NCI-H69 (cell line): ENCODE data around the gene CEP350.
"Not testable (repeated sequence)": the region's sequence is repeated elsewhere in the genome, so short reads cannot be mapped to it uniquely, and the experiment has no call there.

Experiments
- DNase-seq: peaks from one replicate; lab custom pipeline; 2025; lab: John Stamatoyannopoulos, UW

The CEP350 gene

DNA sequence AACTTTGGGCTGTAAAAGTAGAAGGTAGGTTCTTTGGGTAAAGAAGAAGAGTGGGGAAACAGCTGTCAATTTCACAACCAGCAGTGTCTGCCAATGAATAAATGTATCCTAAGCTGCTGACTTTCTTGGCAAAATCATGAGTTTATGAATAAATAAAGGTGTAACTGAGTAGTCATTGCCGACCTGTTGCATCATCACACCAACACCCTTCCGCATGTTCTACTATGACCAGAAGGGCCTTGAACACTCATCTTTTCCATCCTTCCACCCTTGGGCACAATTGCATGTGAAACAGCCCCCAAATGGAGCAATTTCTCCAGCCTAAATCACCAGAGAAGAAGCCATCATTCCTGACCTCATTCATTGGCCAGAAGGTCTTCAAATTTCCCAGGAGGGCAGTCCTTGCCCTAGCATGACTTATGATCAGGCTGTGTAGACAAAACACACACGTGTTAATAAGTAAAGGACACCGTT, 168.9 kb downstream of the CEP350 start:
- DNase-seq = no peak

DNA sequence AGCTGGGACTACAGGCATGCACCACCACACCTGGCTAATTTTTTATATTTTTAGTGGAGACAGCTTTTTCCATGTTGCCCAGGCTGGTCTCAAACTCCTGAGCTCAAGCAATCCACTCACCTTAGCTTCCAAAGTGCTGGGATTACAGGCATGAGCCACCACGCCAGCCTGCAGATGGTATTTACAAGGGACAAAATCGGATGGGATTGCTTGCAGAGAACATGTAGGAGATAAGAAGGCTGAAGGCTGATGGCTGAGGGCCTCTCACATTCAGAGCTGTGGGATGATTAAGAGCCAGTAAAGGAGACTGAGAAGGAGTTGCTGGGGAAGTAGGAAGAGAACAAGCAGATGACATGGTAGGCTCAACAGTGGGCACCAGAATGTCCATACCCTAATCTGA, 176.0 kb downstream of the CEP350 start:
- DNase-seq = no peak

DNA sequence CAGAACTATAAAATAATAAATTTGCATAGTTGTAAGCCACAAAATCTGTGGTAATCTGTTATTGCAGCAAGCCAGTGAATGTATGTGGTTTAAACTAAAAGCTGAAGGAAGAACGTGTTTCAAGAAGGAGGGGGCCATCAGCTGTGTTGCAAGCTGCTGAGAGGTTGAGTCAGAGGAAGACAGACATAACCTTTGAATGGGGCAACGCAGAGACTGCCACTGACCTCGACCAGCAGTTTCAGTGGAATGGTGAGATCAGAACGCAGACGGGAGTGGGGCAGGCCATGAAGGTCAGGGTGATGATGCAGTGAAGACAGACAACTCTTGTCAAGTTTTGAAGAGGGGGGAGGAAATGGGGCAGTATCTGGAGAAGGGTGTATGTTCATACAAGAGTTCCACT, 176.9 kb downstream of the CEP350 start:
- DNase-seq = no peak

DNA sequence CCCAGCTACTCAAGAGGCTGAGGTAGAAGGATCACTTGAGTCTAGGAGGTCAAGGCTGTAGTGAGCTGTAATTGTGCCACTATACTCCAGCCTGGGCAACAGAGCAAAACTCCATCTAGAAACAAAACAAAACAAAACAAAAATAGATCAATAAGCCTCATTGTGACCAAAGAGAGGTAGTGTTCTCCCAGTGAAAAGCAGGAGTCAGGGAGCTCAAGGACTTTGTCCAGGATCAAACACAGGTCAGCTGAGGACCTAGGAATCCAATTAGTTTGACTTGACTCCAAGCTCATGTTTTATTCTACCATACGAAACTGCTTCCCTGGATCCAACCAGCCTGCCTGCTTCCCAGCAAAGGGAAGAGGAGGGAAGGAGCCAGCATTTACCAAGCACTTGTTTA, 178.6 kb downstream of the CEP350 start:
- no peak for DNase-seq

DNA sequence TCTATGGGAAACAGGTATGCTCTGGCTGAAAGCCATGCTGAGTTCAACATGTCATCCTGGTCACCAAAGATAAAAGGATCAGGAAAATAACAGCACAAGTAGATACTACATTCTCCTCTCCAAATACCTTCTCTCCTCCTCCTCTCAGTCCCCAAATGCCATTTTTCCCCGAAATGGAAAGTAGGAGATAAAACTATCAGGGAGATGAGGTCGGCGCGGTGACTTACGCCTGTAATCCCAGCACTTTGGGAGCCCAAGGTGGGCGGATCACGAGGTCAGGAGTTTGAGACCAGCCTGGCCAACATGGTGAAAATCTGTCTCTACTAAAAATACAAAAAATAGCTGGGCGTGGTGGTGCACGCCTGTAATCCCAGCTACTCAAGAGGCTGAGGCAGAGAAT, 179.1 kb downstream of the CEP350 start:
- DNase-seq = not testable (repeated sequence)

DNA sequence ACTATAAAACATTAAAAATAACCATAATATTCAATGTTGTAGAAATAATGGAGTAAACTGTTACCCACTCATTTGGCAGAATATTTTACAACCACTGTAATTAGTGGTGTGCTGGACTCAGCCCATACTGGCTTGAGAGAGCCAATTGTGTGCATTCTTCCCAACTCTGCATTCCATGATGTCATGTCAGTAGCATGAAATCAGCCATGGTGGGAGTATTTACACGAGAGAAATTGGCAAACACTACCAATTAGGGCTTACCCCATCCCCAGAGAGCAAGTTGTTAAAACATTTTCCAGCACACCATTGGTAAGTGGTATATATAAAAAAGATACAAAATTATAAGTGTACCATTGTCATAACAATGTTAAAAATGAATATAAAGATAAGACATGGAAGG, 180.9 kb downstream of the CEP350 start:
- DNase-seq = no peak

DNA sequence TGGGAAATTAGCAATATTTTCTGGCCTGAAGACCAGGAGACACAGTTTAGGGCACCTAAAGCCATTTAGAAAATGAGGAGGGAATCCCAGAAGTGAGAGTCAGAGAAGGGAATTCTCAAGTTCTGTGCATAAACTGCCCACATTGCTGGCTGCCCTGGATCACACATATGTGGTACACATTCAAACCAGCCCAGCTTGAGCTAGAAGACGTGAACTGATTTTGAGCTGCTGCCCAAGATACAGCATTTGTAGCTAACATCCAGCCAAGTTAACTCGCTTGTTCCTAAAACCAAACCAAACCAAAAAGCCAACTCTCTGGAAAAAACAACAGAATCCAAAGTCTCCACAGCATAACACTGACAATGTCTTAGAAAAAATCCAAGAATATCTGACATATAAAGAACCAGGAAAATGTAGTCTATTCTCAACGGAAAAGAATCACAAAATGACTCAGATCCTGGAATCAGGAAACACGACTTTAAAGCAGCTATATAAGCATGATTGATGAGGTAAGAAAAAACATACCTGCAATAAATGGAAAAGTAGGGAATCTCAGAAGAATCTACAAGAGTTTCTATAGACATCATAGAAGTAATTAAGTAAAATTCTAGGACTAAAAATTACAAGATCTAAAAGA, 181.8 kb downstream of the CEP350 start:
- DNase-seq = no peak

DNA sequence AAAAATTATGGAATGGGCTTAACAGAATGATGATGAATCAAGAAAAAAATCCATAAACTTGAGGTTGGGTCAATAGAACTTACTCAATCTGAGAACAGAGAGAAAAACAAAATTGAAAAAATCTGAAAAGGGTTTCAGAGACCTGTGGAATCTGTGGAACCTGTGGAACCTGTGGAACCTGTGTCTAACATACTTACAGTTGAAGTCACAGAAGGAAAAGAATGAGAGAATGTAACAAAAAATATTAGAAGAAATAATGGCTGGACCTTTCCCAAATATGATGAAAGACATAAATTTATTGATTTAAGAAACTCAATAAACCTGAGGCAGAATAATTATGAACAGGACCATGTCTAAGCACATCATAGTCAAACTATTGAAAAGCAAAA, 182.4 kb downstream of the CEP350 start:
- DNase-seq = no peak

DNA sequence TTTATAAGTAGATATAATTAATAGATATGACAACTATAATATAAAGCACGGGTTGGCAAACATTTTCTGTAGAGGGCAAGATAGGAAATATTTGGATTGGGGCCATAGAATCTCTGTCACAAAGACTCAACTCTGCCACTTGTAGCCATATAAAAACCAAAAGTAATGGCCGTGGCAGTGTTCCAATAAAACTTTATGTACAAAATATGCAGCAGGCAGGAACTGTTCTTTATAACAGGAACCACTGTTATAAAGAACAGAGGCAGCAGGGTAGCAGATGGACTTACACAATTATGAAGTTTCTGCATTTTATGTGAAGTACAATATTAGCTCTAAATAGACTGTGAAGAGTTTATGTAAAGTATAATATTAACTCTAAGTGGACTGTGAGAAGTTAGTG, 183.2 kb downstream of the CEP350 start:
- no peak for DNase-seq

DNA sequence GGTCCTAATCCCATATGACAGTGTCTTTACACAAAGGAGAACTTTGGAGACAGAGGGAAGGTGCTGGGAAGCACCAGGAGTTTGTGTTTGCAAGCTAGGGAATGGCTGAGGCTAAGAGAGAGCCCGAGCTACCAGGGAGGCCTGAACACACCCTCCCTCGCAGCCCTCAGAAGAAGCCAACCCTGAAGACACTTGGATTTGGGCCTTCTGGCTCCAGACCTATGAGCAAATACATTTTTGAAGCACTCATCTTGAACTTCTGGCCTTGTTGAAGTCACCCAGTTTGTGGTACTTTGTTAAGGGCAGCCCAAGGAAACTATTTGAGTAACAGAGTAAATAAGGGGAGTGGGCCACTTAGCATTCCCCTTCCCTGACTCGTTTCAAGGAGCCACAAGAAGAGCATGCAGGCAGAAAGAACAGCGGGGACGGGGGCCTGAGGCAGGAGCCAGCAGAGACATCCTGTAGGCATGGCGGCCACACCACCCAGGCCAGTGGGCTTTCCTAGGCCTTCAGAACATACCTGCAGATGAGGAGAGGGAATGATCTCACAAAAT, 186.8 kb downstream of the CEP350 start:
- DNase-seq = no peak

DNA sequence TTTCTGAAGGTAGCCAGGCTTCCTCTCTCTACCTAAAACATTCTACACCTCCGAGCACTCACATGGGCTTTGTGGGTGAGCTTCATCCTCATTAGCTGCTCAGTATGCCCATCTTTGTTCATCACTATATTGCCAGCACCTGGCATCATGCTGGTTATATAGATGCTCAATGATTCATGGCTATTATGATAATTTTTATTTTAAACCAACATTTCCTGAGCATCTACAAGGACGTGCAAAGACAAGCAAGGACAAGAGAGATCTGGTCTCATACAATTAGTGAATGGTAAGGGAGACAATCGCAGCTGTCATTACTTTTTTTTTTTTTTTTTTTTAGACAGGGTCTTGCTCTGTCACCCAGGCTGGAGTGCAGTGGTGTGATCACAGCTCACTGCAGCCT, 188.7 kb downstream of the CEP350 start:
- DNase-seq = no peak

DNA sequence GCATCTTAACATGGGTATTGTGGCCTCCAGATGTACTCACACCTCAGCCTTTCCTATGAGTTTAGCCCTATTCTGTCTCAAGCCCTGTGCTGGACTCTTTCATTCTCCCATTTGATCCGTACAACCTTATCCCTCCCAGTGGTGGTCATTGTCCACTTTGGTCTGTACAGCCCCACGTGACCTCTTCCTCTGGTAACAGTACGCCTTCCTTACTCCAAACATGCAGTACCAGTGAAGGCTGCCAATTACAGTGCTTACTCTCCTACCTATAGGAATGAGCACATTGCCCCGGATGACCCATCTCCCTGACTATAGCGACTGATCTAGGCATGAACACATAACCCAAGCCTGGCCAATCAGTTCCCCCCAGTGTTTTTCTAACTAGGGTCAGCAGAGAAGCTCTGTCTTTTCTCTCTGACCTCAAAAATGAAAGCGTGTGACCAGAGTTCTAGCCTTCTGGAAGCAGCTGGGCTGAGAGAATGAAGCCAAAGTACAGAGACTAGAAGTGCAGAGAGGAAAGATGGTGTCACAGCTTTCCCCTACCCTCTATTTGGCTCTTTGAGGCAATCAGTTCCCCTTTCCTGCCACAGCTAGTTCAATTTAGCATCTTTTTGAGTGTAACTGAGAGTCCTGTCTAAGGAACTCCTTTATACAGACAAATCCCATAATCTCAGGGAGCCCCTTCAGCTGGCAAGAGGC, 190.2 kb downstream of the CEP350 start:
- no peak for DNase-seq

DNA sequence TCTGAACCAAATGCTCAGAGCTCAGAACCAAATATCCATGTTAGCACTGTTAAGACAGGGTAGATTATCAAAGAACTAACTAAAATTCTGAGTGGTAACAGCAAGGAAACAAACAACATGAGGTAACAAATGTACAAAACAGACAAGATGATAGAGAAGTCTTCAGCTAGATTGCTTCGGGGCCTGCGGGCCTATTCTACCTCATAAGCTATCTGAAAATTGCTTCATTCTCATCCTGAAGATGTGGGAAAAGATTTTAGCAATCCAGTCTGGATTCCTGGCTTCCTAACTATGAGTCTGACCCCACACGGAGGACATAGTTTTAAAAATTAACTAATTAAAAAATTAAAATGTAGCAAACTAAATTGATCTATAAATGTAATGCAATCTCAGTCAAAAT, 190.8 kb downstream of the CEP350 start:
- no peak for DNase-seq

DNA sequence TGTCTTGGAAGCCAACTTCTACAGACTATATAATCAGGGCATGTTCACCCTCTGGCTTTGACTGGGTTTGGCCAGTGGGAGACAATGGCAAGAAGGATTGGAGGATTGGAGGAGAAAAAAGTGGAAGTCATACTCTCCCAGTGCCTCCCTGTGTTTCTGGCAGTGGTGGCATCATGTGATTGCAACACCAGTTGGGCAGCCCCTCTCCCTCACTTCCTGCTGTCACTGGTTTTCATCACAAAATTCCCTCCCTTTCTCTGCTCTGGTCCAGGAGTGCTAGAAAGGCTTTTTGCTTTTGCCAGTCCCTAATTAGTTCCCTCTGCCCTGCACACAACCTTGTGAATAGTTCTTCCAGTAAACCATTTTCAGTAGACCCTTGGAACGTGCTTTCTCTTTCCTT, 196.4 kb downstream of the CEP350 start:
- no peak for DNase-seq

DNA sequence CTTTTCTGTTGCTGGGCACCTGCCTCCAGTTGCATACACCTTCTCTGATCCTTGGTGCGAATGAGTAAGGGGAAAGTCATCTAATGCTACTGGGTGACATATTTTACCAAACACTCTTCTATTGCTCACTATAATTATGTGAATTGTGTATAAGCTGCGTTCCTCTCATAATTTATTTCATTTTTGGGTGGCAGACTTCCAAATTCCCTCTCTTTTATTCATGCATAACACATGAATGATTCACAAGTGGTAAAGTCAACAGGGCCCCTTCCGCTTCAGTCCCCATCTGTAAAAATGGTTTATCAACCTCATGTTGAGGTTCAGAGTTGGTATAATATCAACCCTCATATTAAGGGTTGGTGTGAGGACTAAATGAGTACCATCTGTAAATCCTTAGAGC, 196.9 kb downstream of the CEP350 start:
- peak; percentile 76 for DNase-seq

DNA sequence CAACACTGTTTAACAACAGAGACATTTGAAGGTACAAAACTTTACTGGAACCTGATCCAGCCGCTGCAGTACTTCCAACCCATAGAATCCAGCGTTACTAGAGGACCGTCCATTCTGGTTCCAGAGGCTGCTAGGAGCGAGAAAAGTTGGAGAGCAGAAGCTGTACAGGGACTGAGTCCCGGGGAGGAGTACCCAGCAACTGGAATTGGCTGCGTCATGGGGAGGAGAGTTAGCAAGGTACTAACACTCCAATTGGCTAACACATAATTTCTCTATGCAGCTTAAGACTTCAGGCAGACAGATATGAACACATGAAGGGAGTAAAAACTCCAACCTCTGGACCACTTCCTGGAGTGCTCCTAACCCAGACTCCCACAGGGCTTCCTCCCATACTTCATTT, 198.0 kb downstream of the CEP350 start:
- no peak for DNase-seq

DNA sequence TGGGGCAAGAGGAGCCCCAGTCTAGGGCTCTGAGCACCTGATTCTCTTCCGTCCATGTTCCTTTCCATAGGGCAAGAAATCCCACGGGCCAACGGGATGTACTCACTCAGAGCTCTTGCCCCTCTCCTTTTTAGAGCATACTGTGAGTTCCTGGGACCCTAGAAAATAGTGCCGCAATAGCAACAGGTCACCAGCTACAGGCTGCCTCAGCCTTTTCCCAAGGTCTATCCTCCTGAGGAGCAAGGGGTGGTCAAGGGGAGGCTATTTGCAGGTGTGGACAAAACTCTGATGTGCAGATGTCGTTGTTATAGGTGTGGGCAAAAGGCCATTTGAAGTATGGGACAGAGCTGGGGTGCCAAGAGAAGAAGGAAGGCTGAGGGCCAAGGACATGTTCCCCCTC, 198.4 kb downstream of the CEP350 start:
- DNase-seq = no peak

DNA sequence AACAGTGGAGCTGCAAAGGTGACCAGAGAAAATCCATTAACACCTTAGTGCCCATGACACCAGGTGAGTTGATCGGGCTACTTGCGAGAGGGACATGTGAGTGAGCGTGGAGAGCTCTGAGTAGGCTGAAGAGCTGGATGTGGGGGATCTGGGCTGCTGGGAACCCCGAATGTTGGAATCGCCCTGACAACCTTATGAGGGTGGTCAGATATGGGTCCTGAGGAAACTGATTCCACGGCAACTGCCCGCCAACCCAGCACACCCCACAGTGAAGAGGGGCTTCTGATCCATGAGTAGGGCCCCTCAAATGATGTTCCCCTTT, 199.4 kb downstream of the CEP350 start:
- DNase-seq = no peak

DNA sequence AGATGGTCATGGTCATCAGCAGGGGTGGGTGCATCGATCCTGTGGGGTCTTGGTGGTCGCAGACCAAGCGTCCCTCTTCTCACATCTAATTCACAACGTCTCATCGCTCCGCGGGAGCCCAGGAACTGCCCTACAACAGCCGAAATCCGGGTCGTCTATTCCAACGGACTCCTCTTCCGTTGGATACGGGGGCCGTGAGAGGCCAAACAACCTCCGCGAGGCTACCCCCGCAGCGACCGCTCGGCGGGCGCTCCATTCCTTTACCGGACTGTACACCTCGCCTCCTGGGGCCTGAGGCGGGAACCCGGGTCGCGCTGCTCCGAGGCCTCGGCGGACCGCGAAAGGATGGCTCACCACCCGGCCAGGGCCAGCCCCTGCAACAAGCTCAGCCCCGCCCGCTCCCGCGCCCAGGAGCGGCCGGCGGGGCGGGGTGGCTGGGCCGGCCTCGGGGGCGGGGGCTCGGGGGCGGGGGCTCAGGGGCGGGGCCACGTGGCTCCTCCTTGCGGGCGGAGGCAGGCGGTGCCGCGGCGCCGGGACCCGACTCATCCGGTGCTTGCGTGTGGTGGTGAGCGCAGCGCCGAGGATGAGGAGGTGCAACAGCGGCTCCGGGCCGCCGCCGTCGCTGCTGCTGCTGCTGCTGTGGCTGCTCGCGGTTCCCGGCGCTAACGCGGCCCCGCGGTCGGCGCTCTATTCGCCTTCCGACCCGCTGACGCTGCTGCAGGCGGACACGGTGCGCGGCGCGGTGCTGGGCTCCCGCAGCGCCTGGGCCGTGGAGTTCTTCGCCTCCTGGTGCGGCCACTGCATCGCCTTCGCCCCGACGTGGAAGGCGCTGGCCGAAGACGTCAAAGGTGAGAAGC, 199.9 kb downstream of the CEP350 start, which contains the start of gene QSOX1:
QSOX1 (plus strand) TSS at position 545 of the 857 bp plus-strand sequence; CDS start at position 584, 39 bp downstream.
- peak; percentile 95 for DNase-seq

DNA sequence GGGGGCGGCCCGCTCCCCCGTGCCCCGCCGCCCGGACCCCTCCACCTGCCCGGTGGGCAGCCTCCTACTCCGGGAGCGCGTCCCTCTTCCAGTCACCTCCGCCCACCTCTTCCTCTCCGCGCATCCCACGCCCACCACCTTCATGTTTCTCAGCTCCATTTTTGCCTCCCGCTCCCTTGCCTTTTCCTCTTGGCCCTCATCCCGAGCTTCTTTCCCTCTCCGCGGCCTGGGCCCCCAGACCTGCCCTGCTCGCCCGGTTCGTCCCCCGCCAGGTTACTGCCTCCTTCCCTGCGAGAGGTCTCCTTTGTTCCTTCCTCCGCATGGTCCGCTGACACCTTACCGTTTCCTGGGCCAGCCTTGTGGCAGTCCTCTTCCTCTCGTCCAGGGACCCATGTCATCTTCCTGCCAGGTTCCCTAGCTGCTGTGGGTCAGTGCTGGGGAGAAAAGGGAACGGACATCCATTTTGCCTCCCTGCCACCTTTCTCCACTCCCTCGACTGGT, 200.6 kb downstream of the CEP350 start:
- DNase-seq = peak; percentile 67

DNA sequence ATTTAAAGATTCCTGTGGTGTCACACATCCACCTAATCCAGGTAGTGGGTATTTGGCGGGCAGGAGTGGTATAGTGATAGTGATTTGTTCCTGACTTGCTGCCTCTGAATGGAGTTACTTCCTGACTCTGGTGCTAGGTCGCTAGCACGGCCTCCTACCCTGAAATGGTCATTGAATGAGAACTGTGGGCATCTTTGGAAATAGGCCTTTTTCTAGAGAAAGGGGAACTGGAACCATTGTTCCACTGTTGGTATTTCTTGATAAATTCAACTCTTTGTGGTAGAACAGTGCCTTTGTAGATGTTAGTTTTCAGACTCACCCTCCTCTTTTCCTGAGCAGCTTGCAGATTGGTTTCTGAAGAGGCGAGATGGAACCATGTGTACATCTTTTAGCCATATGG, 201.6 kb downstream of the CEP350 start:
- no peak for DNase-seq

DNA sequence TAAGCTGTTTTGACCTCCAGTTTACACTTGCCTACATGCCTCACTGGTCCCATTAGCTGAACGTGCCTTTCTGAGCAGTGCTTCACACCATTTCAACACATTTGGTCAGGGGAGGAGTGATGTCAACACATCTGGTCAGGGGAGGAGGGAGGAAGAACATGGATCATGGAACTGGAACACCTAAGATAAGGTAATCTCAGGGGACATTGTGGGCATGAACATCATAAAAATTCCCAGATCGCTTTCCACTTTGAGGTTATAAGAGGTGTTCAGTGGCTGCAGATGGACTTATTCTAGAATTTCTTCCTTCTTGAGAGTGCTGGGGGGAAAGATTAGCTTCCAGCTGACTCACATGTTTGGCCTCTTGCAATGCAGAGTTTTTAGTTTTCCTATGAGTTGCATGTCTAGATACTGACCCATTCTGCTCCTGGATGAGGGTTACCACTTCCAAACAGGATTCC, 202.1 kb downstream of the CEP350 start:
- no peak for DNase-seq
